Activated CD8-positive, alpha-beta memory T cell treated with anti-CD3 and anti-CD28 coated beads, Interleukin-2, amount 50 U/mL, for 1 hour (primary cell): ENCODE data around the gene TFF1.

Source experiments
- DNase-seq: peaks from one replicate; pipeline ENCODE4 v3.0.0-alpha.2; 2020; ENCODE audit errors: extremely low read depth

TFF1 gene

GRCh38 chr21:42362700-42363099 is 3.6 kb downstream of the TFF1 start:
- no peak for DNase-seq

GRCh38 chr21:42362198-42362597 is 4.1 kb downstream of the TFF1 start:
- DNase-seq, result no peak

- no peak for DNase-seq
These were observed 5.0 kb downstream of the TFF1 start for GRCh38 chr21:42361286-42361685.

- DNase-seq, result no peak
These were observed 6.0 kb downstream of the TFF1 start for GRCh38 chr21:42360317-42360716.

GRCh38 chr21:42358937-42359336 is 7.4 kb downstream of the TFF1 start:
- DNase-seq, result no peak

- DNase-seq, result no peak
These were observed 8.1 kb downstream of the TFF1 start for GRCh38 chr21:42358261-42358660.

GRCh38 chr21:42357307-42357706 is 9.0 kb downstream of the TFF1 start:
- DNase-seq, result no peak

GRCh38 chr21:42356650-42357049 is 9.7 kb downstream of the TFF1 start:
- DNase-seq, result no peak

GRCh38 chr21:42356046-42356445 is 10.3 kb downstream of the TFF1 start:
- DNase-seq, result no peak

- DNase-seq, result no peak
These were observed 12.7 kb downstream of the TFF1 start for GRCh38 chr21:42353623-42354022.

GRCh38 chr21:42352441-42353095 is 13.8 kb downstream of the TFF1 start:
- no peak for DNase-seq

GRCh38 chr21:42351626-42352440 is 14.5 kb downstream of the TFF1 start:
- no peak for DNase-seq

GRCh38 chr21:42350927-42351426 is 15.4 kb downstream of the TFF1 start, which contains the start of gene TFF2:
TFF2 (minus strand) TSS chr21:42350994; CDS start chr21:42350957, 37 bp downstream.
- DNase-seq, result no peak

- DNase-seq, result no peak
These were observed 15.9 kb downstream of the TFF1 start for GRCh38 chr21:42350318-42350910.

- no peak for DNase-seq
These were observed 16.7 kb downstream of the TFF1 start for GRCh38 chr21:42349420-42350317.

- DNase-seq, result no peak
These were observed 17.6 kb downstream of the TFF1 start for GRCh38 chr21:42348762-42349161.

GRCh38 chr21:42347601-42348327 is 18.6 kb downstream of the TFF1 start:
- DNase-seq, result no peak

GRCh38 chr21:42346866-42347600 is 19.3 kb downstream of the TFF1 start:
- DNase-seq, result no peak

- DNase-seq, result no peak
These were observed 19.9 kb downstream of the TFF1 start for GRCh38 chr21:42346441-42346840.

GRCh38 chr21:42344631-42345030 is 21.7 kb downstream of the TFF1 start:
- DNase-seq, result no peak
